ENCODE results near the gene CLSTN2. TPM values are rescaled to one million over a fixed set of nuclear protein-coding genes. Genes with fewer than 3 reads are reported as not detected.

Gene CLSTN2
- total RNA-seq, 1 experiment from 2014 or later, result 0.68 TPM

GRCh38 chr3:140448001-140448400, 513.0 kb downstream of the CLSTN2 start:
- no peaks in the 10 kb centered on the region for H3K79me1 ChIP-seq (ENCODE audit: insufficient read depth, low read depth, low read length, poor library complexity, severe bottlenecking)
- no peak overlapping the region for H4K5ac ChIP-seq (ENCODE audit: insufficient read length, low read depth, low read length)
- H3K9me3 ChIP-seq (ENCODE audit: control insufficient read depth, low read depth, low read length), result no peaks in the 10 kb centered on the region
- H3K9me3 Mint-ChIP-seq, result no peaks in the 10 kb centered on the region
- DNase-seq, result no peak
- no CpG with 5 or more reads among the region's 3 CpGs for WGBS (ENCODE audit: extremely low coverage, insufficient read length, low lambda C conversion rate)
- H3T11ph ChIP-seq (ENCODE audit: low read length), result no peak overlapping the region
- H3K36me3 Mint-ChIP-seq (ENCODE audit: insufficient read depth in 1 of 3, low read depth in 3 of 3), result no peaks in the 10 kb centered on the region
- no peaks in the 10 kb centered on the region for H3K23me2 ChIP-seq (ENCODE audit: insufficient read length, low read depth, low read length, poor library complexity, severe bottlenecking)
- H3K23ac ChIP-seq (ENCODE audit: insufficient read length, low read depth, low read length), result no peak overlapping the region
- H2AFZ ChIP-seq (ENCODE audit: low read length), result no peak overlapping the region
- H3K27ac Mint-ChIP-seq, result no peak overlapping the region
- H2BK5ac ChIP-seq (ENCODE audit: insufficient read length, low read length), result no peak overlapping the region
- no peaks in the 10 kb centered on the region for H3K4me1 ChIP-seq (ENCODE audit: insufficient read depth, low read length)
- no peaks in the 10 kb centered on the region for H4K20me1 ChIP-seq (ENCODE audit: control insufficient read depth, insufficient read depth, insufficient read length)
- no peak overlapping the region for H2BK20ac ChIP-seq (ENCODE audit: low read depth, low read length, poor library complexity, severe bottlenecking)
- H4K91ac ChIP-seq (ENCODE audit: insufficient read length, low read depth, low read length), result no peak overlapping the region
- no peak overlapping the region for H2BK15ac ChIP-seq (ENCODE audit: low read depth, low read length)
- no peak overlapping the region for H3K14ac ChIP-seq (ENCODE audit: insufficient read depth, low read length)
- H3K4ac ChIP-seq (ENCODE audit: low read depth, low read length), result no peak overlapping the region
- H2BK12ac ChIP-seq (ENCODE audit: insufficient read length, low read depth, low read length), result no peak overlapping the region
- peaks cover 3% of the 10 kb centered on the region; the same call in 1 of the 2 replicates for H3K27me3 Mint-ChIP-seq (ENCODE audit: low read depth)
- H3K4me2 ChIP-seq (ENCODE audit: insufficient read depth, insufficient read length, low read length), result no peak overlapping the region
- no peak for TF ChIP-seq CTCF (conservative IDR thresholded peaks at IDR 0.05)
- no peak overlapping the region for H3K4me3 Mint-ChIP-seq
- H2AK5ac ChIP-seq (ENCODE audit: insufficient read length, low read length), result no peak overlapping the region
- H3K79me2 ChIP-seq (ENCODE audit: insufficient read depth, low read length), result no peaks in the 10 kb centered on the region
- H3K27me3 ChIP-seq (ENCODE audit: insufficient read depth, low read length), result no peaks in the 10 kb centered on the region
- H3K27ac ChIP-seq (ENCODE audit: insufficient read length, low read depth, low read length), result no peak overlapping the region
- peaks cover 17 to 19% of the 10 kb centered on the region in 2 experiments for H3K4me1 Mint-ChIP-seq
- H3K9ac ChIP-seq (ENCODE audit: extremely low read depth, insufficient read length, low read length), result no peak overlapping the region
- no peak overlapping the region for H3K18ac ChIP-seq (ENCODE audit: insufficient read length, low read depth, low read length)
- H4K8ac ChIP-seq (replicated peaks; ENCODE audit: insufficient read length, low read depth, low read length), result no peak overlapping the region
- H2BK120ac ChIP-seq (ENCODE audit: low read depth, low read length, poor library complexity, severe bottlenecking), result no peak overlapping the region
- H3K56ac ChIP-seq (ENCODE audit: insufficient read length, low read depth, low read length), result no peak overlapping the region

Measured in H9 (cell line).